A549 treated with DMSO at 1 μM for 4 hours (cell line): ENCODE results near the gene ZDHHC15. TPM values are rescaled to one million over a fixed set of nuclear protein-coding genes. Genes with fewer than 3 reads are reported as not detected.

Experiments
- total RNA-seq: library from RNA; stranded (reverse); fragments of 200-300 nt; extraction: Qiagen RNA extraction; gene quantifications from 5 replicates; pipeline ENCODE4 v1.2.3, GENCODE V29; 2022; ENCODE audit warnings: low read depth

Gene ZDHHC15, protein sequence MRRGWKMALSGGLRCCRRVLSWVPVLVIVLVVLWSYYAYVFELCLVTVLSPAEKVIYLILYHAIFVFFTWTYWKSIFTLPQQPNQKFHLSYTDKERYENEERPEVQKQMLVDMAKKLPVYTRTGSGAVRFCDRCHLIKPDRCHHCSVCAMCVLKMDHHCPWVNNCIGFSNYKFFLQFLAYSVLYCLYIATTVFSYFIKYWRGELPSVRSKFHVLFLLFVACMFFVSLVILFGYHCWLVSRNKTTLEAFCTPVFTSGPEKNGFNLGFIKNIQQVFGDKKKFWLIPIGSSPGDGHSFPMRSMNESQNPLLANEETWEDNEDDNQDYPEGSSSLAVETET
- total RNA-seq: not detected in 5 replicates

GRCh38 chrX:75522565-75523431, at the start of gene ZDHHC15:
ZDHHC15 (minus strand) TSS chrX:75523037; CDS start chrX:75523024, 13 bp downstream.

Other genes starting within 250 kb of the ZDHHC15 start
- 7.2 to 9.9 TPM (median 9.1 TPM) in 5 replicates for gene UPRT, start 249.0 kb downstream of the ZDHHC15 start, total RNA-seq